Fibroblast of lung (primary cell): ENCODE results near the gene TBX10.
"Not testable (repeated sequence)": the region's sequence is repeated elsewhere in the genome, so short reads cannot be mapped to it uniquely, and the experiment has no call there.

ENCODE experiments used
- EZH2 ChIP-seq: IDR thresholded peaks from 2 replicates; pipeline ENCODE4 v1.5.1; 2012; ENCODE audit warnings: low read length, control low read depth, mild to moderate bottlenecking; ENCODE audit errors: missing control alignments
- TF ChIP-seq, protein P1 (sequence below), 2 donors: IDR thresholded peaks in 1 of 2; conservative IDR thresholded peaks in 1 of 2; 1 replicate in 1 of 2; 2 replicates in 1 of 2; pipeline ENCODE4 v1.5.1; 2011 to 2012; ENCODE audit warnings: low read length in 2 of 2, control low read depth in 1 of 2, inconsistent platforms in 1 of 2, low read depth in 1 of 2, mild to moderate bottlenecking in 1 of 2

DNA sequence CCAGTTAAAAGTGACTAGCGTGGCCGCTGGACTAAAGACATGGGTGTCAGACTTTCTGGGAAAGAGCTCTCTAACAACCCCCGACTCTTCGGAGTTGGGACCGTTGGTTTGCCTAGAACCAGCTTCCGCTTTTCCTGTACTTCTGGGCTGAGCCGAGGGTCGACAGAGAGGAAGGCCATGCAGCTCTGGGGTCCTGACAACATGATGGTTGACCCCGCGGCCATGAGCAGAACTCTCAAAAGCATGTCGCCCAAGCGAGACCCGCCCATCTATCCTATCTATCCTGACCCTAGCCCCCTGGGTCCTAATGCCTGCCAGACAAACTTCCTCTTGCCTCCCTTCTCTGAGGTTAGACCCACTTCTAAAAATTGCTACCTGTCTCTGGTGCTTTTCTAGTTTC is 18.9 kb downstream of the TBX10 start:
- TF ChIP-seq, protein P1, sequence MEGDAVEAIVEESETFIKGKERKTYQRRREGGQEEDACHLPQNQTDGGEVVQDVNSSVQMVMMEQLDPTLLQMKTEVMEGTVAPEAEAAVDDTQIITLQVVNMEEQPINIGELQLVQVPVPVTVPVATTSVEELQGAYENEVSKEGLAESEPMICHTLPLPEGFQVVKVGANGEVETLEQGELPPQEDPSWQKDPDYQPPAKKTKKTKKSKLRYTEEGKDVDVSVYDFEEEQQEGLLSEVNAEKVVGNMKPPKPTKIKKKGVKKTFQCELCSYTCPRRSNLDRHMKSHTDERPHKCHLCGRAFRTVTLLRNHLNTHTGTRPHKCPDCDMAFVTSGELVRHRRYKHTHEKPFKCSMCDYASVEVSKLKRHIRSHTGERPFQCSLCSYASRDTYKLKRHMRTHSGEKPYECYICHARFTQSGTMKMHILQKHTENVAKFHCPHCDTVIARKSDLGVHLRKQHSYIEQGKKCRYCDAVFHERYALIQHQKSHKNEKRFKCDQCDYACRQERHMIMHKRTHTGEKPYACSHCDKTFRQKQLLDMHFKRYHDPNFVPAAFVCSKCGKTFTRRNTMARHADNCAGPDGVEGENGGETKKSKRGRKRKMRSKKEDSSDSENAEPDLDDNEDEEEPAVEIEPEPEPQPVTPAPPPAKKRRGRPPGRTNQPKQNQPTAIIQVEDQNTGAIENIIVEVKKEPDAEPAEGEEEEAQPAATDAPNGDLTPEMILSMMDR (conservative IDR thresholded peaks at IDR 0.05 in 1 of 2, IDR thresholded peaks at IDR 0.05 in 1 of 2; ENCODE audit: low read depth in 1 of 2, low read length in 2 of 2), result not testable (repeated sequence)
- not testable (repeated sequence) for TF ChIP-seq EZH2
